ENCODE data around the gene RALB.

RALB gene

GRCh38 chr2:120302301-120302700 is 49.6 kb downstream of the RALB start:
- H3K27ac ChIP-seq = no peak overlapping the region
- CTCF ChIA-PET = interaction anchor here (0.5 kb wide), 1 partner anchor 9 kb away, joined by 5 read pairs; no protein-coding TSS in a partner anchor
- POLR2A ChIA-PET (ENCODE audit: low non-redundant PET) = no interaction called here
- no peak for TF ChIP-seq CTCF (conservative IDR thresholded peaks at IDR 0.05; ENCODE audit: low read depth)
- no peak for DNase-seq (ENCODE audit: low spot score)

DNA sequence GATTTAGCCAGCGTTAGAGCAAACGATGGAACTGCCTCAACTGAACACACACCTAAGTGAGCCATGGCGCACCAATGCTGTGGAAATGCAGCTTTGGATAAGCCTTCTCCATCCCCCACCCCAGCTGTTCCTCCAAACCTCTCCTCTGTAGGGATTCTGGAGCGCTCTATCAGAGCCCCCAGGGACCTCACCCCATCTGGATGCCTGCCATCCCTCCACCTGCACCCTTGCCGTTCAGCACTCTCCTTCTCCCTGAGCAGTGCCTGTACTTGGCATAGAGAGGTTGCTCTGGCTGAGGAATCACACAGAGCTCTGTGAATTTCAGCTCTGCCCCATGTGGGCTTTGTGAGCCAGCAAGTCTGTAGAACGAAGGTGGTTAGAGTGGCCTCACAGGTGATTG is 50.5 kb downstream of the RALB start:
- TF ChIP-seq CTCF (conservative IDR thresholded peaks at IDR 0.05; ENCODE audit: low read depth) = no peak
- ChIA-PET POLR2A (ENCODE audit: low non-redundant PET) (no interaction called here), CTCF (interaction anchor here (1.5 kb wide), 1 partner anchor 10 kb away, joined by 5 read pairs; no protein-coding TSS in a partner anchor)
- no peak for DNase-seq (ENCODE audit: low spot score)
- H3K27ac ChIP-seq = no peak overlapping the region

- no peak for TF ChIP-seq CTCF (conservative IDR thresholded peaks at IDR 0.05; ENCODE audit: low read depth)
- POLR2A ChIA-PET (ENCODE audit: low non-redundant PET) = no interaction called here
- H3K27ac ChIP-seq = no peak overlapping the region
- CTCF ChIA-PET = no interaction called here
- DNase-seq (ENCODE audit: low spot score) = no peak
These were observed 52.6 kb downstream of the RALB start for GRCh38 chr2:120305296-120305695.

DNA sequence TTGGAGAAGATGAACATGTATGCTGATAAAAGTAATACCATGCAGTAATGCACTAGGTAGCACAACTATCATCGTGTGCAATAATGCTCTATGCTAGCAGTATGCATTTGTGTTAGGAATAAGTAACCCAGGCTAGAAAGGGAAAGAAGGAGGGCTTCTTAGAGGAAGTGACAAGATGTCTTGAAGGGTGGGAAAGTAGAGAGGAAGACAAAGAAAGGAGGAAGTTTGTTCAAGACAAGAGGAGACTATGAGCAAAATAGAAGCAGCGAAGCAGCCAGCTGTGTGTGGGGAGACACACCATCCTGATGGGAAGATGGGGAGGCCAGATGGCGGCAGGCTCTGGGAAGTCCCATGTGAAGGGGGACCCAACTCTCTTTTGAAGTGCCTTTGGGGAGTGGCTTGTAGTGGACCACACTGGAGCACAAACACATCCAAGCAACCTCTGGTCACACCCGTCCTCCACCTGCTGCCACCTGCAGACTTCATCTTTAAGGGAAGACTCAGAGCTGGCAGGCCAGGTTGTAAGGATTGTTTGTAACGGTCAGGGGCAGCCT is 53.4 kb downstream of the RALB start:
- CTCF ChIA-PET = no interaction called here
- no peak for TF ChIP-seq CTCF (conservative IDR thresholded peaks at IDR 0.05; ENCODE audit: low read depth)
- DNase-seq (ENCODE audit: low spot score) = no peak
- H3K27ac ChIP-seq = no peak overlapping the region
- POLR2A ChIA-PET (ENCODE audit: low non-redundant PET) = no interaction called here

DNA sequence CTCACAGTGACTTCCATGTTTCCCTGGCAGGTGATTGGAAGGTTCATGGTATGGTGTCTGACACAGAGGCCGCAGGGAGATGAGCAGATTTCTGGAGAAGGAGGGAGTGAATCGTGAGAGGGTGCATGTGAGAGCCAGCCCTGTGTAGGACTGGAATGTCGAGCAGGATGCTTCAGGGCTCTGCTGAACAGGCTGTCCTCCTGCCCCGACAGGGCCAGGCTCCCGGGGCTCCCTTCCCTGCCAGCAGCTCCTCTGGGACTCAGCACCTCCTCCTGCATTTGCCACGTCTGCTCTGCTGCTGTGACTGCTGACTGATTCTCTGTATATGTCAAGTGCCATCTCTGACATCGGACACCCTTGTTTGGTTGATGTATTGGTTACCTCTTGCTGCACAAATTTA is 54.8 kb downstream of the RALB start:
- POLR2A ChIA-PET (ENCODE audit: low non-redundant PET) = no interaction called here
- no peak for DNase-seq (ENCODE audit: low spot score)
- CTCF ChIA-PET = no interaction called here
- no peak for TF ChIP-seq CTCF (conservative IDR thresholded peaks at IDR 0.05; ENCODE audit: low read depth)
- no peak overlapping the region for H3K27ac ChIP-seq

DNA sequence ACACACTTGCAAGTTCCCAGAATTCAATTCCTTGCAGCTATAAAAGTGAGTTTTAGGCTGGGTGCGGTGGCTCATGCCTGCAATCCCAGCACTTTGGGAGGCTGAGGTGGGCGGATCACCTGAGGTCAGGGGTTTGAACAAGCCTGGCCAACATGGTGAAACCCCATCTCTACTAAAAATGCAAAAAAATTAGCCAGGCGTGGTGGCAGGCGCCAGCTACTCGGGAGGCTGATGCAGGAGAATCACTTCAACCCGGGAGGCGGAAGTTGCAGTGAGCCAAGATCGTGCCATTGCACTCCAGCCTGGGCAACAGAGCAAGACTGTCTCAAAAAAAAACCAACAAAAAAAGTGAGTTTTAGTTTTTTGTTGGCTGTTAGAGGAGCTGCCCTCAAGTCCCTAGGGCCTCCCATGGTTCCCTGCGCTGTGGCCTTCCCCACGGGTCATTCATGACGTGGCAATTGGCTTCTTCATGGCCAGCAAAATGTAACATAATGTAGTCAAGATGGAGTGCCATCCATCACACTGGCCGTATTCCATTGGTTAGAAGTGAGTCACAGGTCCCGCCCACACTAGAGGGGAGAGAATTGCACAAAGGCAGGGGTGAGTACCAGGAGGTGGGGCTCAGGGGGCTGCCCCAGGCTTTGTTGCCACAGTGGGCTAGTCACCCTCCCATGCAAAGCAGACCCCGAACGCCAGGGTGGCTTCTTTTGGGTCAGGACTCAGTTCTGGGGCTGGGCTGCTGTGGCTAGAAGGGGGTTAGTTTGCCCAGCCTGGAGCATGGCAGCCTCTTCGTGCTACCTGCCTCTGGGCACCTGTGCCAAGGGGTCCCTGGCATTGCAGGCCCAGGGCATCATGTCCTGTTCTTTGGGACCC is 55.6 kb downstream of the RALB start:
- no peak for TF ChIP-seq CTCF (conservative IDR thresholded peaks at IDR 0.05; ENCODE audit: low read depth)
- POLR2A ChIA-PET (ENCODE audit: low non-redundant PET) = no interaction called here
- DNase-seq (ENCODE audit: low spot score) = peak; percentile 12
- CTCF ChIA-PET = no interaction called here
- H3K27ac ChIP-seq = no peak overlapping the region

All from RWPE1 (cell line).